ENCODE results near the gene RAET1E. TPM values are rescaled to one million over a fixed set of nuclear protein-coding genes. Genes with fewer than 3 reads are reported as not detected.

The RAET1E gene
- total and polyA plus RNA-seq, 9 of the 15 experiments (the other 6 are each of a cell fraction or from before 2014, with no cell fraction given) = not detected

GRCh38 chr6:149884215-149884614, 13.7 kb downstream of the RAET1E start (continued):
- TF ChIP-seq ZNF518B (CRISPR knock-in tag; IDR thresholded peaks at IDR 0.05) = no peak
- no peak for TF ChIP-seq SRF (CRISPR knock-in tag; IDR thresholded peaks at IDR 0.05)
- no peak for TF ChIP-seq ZFP36 (IDR thresholded peaks at IDR 0.05; ENCODE audit: low read depth, low read length, partially characterized antibody)
- no peak for TF ChIP-seq RBM34 (IDR thresholded peaks at IDR 0.05; ENCODE audit: borderline replicate concordance, insufficient read depth, low read length)
- TF ChIP-seq TCF3 (CRISPR knock-in tag; IDR thresholded peaks at IDR 0.05) = no peak
- no peak for TF ChIP-seq AFF4 (CRISPR knock-in tag; IDR thresholded peaks at IDR 0.05)
- no peak for TF ChIP-seq ZNF165 (CRISPR knock-in tag; IDR thresholded peaks at IDR 0.05; ENCODE audit: borderline replicate concordance)

Data from K562 (cell line).